ENCODE results near the gene C10orf71. TPM values are rescaled to one million over a fixed set of nuclear protein-coding genes. Genes with fewer than 3 reads are reported as not detected.

Gene C10orf71
- total and polyA plus RNA-seq, 2 of the 8 experiments (the other 6 are each of a cell fraction or from before 2014, with no cell fraction given), result not detected

DNA sequence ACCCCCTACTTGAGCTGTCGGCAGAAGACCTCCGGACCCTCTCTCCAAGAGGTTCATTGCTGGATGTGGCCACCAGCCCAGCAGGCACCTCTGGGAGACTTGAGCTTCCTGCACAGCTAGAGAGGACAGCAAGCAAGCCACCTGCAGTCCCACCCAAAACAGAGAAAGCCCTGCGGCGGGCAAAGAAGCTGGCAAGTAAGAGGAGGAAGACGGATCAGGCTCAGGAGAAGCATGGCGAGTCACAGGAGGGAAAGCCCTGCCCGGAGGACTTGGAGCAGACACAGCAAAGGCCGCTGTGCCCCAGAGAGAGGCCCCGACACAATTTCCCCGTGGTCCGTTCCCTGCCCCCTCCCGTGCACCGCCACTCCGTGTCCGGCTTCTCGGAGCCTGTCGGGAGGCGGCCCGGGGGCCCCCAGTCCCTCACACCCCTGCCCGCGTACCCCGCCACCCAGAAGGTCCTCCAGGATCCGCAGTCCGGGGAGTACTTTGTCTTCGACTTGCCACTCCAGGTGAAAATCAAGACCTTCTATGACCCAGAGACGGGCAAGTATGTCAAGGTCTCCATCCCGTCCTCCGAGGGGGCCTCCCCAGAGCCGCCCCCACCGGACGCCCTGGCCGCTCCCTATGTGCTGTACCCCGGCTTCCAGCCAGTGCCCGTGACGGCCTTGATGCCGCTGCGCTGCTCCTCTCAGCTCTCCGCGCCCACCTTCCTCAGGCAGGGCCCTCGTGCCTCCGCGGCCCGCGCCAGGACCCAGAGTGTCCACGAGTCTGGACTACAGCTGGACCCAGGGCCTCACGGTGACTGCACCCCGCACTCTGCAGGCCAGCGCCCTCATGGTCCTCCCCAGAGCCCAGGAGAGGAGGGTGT, 27.2 kb downstream of the C10orf71 start:
- Histone ChIP-seq H3K9me3 (ENCODE audit: insufficient read depth in 2 of 2, low read depth in 1 of 2, low read length in 1 of 2) (no peaks in the 10 kb centered on the region), H3K79me1 (ENCODE audit: low read depth, low read length) (no peaks in the 10 kb centered on the region), H3K79me2 (ENCODE audit: control insufficient read depth in 1 of 2, insufficient read depth in 2 of 2, low read length in 2 of 2) (no peaks in the 10 kb centered on the region), H4K5ac (ENCODE audit: insufficient read length, low read depth, low read length) (no peak overlapping the region), H4K91ac (replicated peaks; ENCODE audit: insufficient read length, low read length) (no peak overlapping the region), H2BK5ac (ENCODE audit: low read depth, low read length) (no peak overlapping the region), H3K23me2 (ENCODE audit: low read depth, low read length) (no peaks in the 10 kb centered on the region; the same call in 1 of the 2 replicates), H3K4me1 (replicated peaks in 1 of 4; ENCODE audit: control insufficient read depth in 3 of 4, insufficient read depth in 4 of 4, low read length in 3 of 4) (peaks cover 0 to 2% (median 0%) of the 10 kb centered on the region in 4 experiments; a peak in 1 of 7 replicates), H3K18ac (ENCODE audit: extremely low read depth, low read length) (no peak overlapping the region), H2AK5ac (ENCODE audit: low read depth, low read length) (no peak overlapping the region), H2BK20ac (ENCODE audit: low read length) (no peak overlapping the region), H3K36me3 (ENCODE audit: control insufficient read depth in 2 of 4, insufficient read depth in 4 of 4, low read length in 3 of 4) (no peaks in the 10 kb centered on the region), H2BK15ac (ENCODE audit: low read length) (no peak overlapping the region), H3K14ac (ENCODE audit: insufficient read length) (no peak overlapping the region), H3K23ac (ENCODE audit: insufficient read length) (no peak overlapping the region), H4K20me1 (replicated peaks in 1 of 2; ENCODE audit: control insufficient read depth in 1 of 2, insufficient read depth in 2 of 2, low read length in 2 of 2) (no peaks in the 10 kb centered on the region), H3K27me3 (replicated peaks in 1 of 4; ENCODE audit: control insufficient read depth in 3 of 4, extremely low read depth in 1 of 4, insufficient read depth in 3 of 4, low read length in 3 of 4) (no peaks in the 10 kb centered on the region; a peak in 1 of 7 replicates), H3K4me2 (ENCODE audit: insufficient read depth in 1 of 2, low read depth in 2 of 2, low read length in 2 of 2) (no peak overlapping the region), H2AFZ (ENCODE audit: low read length) (no peak overlapping the region), H3K9ac (replicated peaks in 1 of 4; ENCODE audit: extremely low read depth in 1 of 4, low read depth in 3 of 4, low read length in 3 of 4) (no peak overlapping the region), H3K4ac (replicated peaks; ENCODE audit: insufficient read length, low read depth, low read length) (no peak overlapping the region), H2BK12ac (ENCODE audit: low read depth, low read length) (no peak overlapping the region), H2BK120ac (replicated peaks; ENCODE audit: low read depth, low read length) (no peak overlapping the region), H3K27ac (ENCODE audit: low read depth, low read length) (no peak overlapping the region), H3K4me3 (ENCODE audit: extremely low read depth in 1 of 4, insufficient read depth in 2 of 4, low read depth in 3 of 4, low read length in 4 of 4) (no peak overlapping the region), H4K8ac (ENCODE audit: extremely low read depth, insufficient read depth, low read length) (no peak overlapping the region), H3K56ac (replicated peaks; ENCODE audit: insufficient read length, low read depth, low read length) (no peak overlapping the region)
- 94% methylated on average over 32 of the region's 48 CpGs; no CpG with 5 or more reads in 1 of the 2 experiments for WGBS, 2 experiments (ENCODE audit: extremely low coverage in 1 of 2, insufficient coverage in 1 of 2, insufficient read length in 1 of 2, insufficient replicate concordance in 2 of 2, low coverage in 1 of 2, low lambda C conversion rate in 2 of 2, missing lambda C conversion rate in 1 of 2)
- CTCF ChIA-PET (ENCODE audit: partially characterized antibody), result interaction anchor here (0.6 to 4.4 kb wide), 13 partner anchors 10 to 193 kb away, joined by 3 to 22 read pairs (median 6); no protein-coding TSS in a partner anchor
- FAIRE-seq, result no peak
- POLR2A ChIA-PET (ENCODE audit: partially characterized antibody), result no interaction called here
- DNase-seq (ENCODE audit: low read depth in 1 of 2, low spot score in 2 of 2), result peak in 1 of 2 experiments; percentile 35
- TF ChIP-seq RXRA (IDR thresholded peaks at IDR 0.05; ENCODE audit: insufficient read depth, low read depth, low read length), result no peak
- TF ChIP-seq SIN3A (conservative IDR thresholded peaks at IDR 0.05 in 1 of 2, IDR thresholded peaks at IDR 0.05 in 1 of 2; ENCODE audit: low read depth in 1 of 2, low read length in 2 of 2), result no peak
- TF ChIP-seq ATF3 (IDR thresholded peaks at IDR 0.05; ENCODE audit: insufficient read depth, low read depth, low read length), result no peak
- TF ChIP-seq CHD2 (IDR thresholded peaks at IDR 0.05; ENCODE audit: low read length), result no peak
- TF ChIP-seq, protein P1, sequence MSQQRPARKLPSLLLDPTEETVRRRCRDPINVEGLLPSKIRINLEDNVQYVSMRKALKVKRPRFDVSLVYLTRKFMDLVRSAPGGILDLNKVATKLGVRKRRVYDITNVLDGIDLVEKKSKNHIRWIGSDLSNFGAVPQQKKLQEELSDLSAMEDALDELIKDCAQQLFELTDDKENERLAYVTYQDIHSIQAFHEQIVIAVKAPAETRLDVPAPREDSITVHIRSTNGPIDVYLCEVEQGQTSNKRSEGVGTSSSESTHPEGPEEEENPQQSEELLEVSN (IDR thresholded peaks at IDR 0.05), result no peak
- no peak for TF ChIP-seq TAF7 (optimal IDR thresholded peaks at IDR 0.05; ENCODE audit: borderline replicate concordance, low read depth, low read length)
- TF ChIP-seq GABPA (IDR thresholded peaks at IDR 0.05; ENCODE audit: borderline replicate concordance, insufficient read depth, low read length), result no peak
- no peak for TF ChIP-seq CTBP2 (IDR thresholded peaks at IDR 0.05; ENCODE audit: borderline replicate concordance, insufficient read depth, insufficient read length, low read length)
- no peak for TF ChIP-seq RAD21 (IDR thresholded peaks at IDR 0.05 in 1 of 2, conservative IDR thresholded peaks at IDR 0.05 in 1 of 2; ENCODE audit: low read depth in 2 of 2, low read length in 2 of 2)
